Midbrain (tissue), 1 donor: ENCODE data around the gene SRGAP2.
"Not testable (repeated sequence)": the region's sequence is repeated elsewhere in the genome, so short reads cannot be mapped to it uniquely, and the experiment has no call there.

ENCODE experiments used
- DNase-seq: peaks from one replicate; lab custom pipeline; 2025; lab: John Stamatoyannopoulos, UW

SRGAP2 gene

DNA sequence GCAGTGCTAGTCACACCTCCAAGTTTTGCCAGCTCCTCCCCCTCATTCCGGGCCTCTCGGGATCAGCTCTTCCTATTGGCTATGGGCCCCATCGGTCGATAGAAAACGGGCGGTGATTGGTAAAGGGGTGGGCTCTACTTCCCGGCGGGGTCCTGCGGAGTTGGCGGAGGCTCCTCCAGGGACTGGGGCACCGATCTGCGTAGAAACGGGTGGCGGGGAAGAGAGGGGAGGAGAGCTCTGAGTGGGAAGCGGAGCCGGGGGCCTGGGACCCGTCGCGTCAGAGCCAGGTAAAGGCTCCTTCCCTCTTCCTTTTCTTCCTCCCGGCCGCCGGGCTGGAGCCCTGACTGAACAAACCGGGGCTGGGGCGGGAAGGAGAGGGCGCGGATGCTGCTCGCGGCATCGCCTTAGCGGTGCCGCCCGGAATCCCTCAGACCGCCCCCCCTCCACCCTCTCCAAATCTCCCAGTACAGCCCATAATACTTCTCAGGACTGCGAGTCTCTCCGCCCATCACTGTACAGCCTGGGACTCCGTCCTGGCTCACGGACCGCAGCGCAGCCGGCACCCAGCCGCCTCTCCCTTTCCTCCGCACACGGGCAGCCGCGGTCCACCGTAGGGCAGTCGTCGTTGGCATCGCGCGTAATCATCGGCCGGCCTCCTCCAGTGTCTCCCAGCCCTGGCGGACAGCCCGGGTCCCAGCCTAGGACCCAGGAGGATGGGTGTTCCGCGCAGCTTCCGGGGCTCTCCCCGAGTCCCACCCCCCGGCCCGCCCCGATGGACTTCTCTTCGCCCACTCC lies at the start of gene SRGAP2:
TSS of gene SRGAP2 (plus strand) at position 178 of the 795 bp plus-strand sequence. CDS start 2,430 bp downstream, outside the sequence.
- peak; percentile 31 for DNase-seq

DNA sequence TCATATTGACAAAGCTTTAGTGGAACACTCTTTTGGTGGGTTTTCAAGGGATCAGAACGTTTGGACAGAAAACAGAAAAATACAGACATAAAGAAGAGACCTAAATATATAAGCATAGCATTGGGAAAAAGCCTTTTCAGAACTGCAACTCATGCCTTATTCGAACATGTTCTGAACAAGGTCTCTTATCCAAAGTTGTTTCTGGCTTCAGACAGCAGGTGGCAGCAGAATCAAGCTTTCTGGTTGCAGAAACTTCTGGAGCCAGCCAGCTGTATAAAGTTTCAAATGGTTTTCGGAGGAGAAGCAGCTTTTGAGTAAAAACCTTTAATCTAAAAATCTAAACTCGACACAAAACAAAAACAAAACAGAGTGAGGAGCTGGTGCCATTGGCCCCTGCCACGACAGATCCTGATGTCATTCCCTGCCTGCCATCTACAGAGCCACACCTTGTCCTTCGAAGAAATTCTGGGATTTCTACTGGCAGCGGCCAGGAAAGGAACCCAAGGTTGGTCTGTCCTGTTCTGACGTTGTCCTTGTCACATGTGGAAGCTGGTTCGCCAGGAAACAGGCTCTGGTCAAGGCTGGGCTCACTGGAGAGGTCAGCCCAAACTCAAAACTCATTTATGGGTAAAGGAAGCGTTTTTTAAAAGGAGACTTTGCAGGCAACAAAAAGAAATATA lies 35.9 kb upstream of the SRGAP2 start:
- DNase-seq = not testable (repeated sequence)

DNA sequence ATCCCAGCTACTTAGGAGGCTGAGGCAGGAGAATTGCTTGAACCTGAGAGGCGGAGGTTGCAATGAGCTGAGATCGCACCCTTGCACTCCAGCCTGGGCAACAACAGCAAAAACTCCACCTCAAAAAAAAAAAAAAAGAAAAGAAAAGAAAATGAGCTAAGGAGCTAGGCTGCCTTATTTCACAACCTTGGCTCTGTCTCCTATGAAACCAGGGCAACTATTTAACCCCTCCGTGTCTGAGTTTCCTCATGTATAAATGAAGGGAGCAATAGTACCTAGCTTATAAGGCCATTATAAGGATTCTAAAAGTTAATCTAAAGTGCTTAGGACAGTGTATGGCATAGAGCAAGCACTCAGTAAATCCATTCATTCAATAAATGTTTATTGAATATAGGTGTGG lies 33.5 kb upstream of the SRGAP2 start:
- not testable (repeated sequence) for DNase-seq

DNA sequence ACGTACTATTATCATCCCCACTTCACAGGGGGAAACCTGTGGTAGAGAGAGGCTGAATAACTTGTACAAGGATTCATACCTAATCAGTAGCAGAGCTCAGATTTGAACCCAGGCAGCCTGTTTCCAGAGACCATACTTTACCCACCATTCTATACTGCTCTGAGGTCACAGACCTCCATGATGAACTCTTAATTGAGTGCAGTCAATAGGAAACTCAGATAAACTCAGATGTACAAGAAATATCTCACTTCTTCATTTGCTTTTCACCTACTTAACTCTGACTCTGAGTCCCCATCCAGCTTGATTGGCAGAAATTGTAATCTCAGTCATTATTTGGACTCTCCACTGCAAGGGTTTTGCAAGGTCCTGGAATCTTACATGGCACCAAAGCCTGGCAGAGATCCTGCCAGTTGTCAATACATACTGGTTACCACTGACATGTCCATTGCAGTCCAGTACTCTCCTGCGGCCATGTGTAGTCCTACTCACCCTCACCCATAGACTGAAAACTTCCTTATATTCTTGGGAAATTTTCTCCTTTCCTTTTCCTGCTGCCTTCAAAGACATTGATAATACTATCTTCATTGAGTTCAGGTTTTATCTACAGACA lies 30.1 kb upstream of the SRGAP2 start:
- not testable (repeated sequence) for DNase-seq

DNA sequence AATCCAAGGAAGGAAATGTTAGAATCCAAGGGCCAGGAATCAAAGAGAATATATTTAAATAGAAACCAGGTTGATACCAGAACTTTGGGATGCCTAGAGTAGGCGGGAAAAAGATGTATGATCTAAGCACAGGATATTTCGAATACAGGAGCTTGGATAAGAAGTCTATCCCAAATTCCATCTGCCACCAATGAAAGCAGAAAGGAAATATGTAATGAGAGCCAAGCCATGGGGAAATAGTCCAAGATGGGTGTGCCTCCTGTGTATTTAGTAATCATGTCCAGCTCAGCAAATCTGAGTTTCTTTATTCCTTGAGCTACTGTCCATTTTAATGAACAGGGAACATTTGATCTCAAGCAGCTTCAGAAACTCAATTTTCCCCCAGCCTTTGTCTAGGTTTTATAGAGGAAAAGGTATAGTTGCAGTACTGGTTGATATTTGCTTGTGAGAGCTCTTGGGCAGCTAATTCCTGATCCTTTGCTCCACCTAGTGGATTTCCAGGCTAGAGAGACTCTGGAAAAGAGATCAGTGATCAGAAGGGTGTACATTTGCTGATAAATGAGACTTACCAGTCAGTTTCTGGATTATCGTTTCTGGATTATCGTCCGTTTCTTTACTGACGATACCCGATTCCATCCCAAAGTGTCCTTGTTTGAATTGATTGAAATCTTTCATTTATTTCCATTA lies 29.0 kb upstream of the SRGAP2 start:
- DNase-seq = not testable (repeated sequence)

DNA sequence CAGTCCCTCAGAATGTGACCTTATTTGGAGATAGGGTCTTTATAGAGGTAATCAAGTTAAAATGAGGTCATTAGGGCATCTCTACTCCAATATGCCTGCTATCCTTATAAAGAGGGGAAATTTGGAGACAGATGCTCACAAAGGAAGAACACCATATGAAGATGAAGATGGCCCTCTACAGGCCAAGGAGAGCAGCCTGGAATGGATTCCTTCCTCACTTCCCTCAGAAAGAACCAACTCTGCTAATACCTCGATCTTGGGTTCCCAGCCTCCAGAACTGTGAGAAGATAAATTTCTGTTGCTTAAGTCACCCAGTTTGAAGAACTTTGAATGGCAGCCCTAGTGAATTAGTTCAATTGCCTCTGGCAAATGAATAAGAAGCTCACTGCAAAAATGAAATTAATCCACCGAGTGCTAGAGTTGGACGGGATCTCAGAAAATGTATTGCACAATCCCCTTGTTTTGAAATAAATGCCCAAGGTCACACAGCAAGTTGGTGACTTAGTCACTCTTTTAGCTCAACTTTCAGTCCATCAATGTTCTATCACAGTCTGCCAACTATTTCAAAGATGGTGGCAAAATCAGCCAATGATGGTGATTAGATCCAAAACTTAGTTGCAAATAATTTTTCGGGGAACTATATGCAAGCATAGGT lies 27.8 kb upstream of the SRGAP2 start:
- not testable (repeated sequence) for DNase-seq

DNA sequence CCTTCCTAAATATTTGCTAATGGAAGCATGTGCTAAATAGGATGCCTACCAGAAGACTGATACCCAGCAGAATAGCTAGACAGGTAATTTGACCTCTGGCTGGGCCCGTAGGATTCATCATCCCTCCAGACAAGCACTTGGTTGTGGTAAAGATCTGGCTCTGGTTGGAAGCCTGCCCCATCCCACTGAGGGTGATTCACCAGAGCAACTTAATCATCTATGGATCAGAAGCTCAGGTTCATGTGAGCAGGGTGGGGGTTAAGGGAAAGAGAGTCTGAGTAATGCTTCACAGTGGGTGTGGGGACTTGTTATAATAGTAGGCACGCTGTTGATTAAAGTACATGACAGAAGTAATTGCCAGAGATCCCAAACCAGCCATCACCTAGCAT lies 27.2 kb upstream of the SRGAP2 start:
- DNase-seq = not testable (repeated sequence)

DNA sequence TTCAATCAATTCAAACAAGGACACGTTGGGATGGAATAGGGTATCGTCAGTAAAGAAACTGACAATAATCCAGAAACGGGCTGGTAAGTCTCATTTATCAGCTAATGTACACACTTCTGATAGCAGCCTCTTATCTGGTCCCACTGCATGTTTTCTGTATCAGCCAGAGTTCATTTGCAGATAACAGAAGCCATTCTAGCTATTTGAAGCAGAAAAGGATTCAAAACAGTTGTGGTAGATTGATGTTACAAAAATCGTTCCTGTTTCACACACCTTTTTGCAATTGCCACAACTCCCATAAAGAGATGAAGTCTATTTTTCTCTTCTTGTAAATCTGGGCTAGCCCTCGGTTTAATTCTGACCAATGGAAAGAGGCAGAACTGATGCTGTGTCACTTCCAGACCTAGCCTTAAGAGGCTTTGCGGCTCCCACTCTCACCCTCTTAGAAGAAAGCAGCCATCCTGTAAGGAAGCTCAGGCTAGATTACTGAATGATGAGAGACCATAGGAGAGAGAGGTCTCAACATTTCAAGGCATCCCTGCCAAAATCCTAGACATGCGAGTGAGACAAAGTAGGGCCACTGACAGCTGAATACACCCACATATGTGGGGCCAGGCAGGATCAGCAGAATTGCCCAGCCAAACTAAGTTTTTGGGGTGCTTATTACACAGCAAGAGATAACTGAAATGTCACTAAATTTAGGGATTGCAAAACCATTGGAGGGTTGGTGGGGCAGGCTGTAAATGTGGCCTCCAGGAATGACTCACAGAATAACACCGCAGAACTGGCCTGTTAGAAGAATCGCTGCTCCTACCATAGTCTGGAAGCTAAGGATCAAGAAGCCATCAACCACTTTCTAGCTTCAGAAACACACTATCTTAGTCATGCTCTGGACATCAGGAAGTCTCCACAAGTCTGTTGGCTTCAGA lies 25.0 kb upstream of the SRGAP2 start:
- DNase-seq = not testable (repeated sequence)

DNA sequence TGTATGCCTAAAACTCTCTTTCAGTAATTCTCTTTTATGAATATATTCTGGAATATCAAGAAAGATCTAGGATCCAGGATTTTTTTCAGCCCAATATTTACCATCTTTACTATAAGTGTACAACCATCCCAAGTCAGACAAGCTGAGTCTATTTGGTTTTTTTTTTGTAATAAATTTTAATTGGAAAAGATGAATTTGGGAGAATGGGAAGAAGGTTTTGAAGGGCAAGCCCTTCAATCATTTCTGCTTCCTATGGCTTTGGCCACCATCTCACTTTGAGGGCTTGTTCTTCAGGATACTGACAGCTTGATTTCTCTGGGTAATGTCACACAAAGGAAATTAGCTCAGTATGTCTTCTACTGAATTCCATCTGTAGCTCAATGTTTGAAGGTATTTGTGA lies 23.7 kb upstream of the SRGAP2 start:
- DNase-seq = not testable (repeated sequence)

DNA sequence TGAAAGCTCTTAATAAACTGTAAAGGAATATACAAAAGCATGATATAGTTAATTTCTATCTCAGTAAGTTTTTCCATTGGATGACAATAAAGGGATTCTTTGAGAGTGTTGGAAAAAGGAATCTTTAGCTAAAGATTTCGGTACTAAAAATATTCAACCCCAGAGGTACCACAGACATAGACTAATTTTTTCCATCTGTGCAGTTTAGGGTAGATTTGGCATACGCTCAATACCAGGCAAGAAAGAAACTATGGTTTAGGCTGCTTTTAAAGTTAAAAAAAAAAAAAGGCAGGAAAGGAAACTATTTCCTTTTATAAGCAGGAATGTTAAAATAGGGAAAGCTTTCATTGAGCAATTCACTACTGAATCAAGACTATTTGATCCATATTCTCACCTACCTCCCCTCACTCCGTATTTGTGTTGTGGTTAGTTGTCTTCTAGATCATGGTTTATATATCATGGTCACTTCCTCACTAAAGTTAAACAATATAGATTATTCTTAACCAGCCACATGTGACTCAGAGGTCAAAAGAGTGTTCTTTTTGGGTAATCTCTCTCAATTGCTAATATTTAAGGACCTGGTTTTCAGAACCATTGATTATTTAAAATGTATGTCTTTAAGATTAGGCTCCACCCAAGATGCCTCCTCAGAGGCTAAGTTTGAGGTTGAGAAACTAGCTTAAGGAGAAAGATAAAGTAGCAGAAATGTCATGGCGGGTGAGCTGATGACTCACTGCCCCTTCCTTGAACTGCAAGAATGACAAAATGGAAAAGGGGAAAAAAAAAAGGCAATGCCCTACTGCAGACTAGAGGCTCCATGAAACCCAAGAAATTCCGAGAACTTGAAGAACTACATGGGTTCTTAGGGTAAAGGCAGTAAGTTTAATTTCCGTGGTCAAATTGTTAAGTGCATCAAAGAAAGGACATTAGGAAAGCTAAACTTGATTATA lies 20.7 kb upstream of the SRGAP2 start:
- DNase-seq = not testable (repeated sequence)

DNA sequence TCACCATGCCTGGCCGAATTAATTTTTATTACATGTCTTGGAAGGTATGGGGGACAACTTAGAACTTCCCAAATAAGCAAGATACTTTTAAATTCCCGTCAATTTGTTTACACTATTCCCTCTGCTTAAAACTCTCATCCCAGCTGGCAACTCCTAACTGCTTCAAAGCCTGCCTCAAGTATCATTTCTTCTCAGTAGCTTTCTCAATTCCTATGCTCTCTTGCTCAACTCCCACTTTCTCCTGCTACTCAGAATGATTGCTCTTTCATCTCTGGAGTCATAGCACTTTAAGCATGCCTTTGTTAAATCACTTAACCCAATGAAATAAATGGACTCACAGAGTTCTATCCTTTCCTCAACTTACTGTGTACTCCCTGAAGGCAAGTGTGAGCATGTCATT lies 19.6 kb upstream of the SRGAP2 start:
- not testable (repeated sequence) for DNase-seq

DNA sequence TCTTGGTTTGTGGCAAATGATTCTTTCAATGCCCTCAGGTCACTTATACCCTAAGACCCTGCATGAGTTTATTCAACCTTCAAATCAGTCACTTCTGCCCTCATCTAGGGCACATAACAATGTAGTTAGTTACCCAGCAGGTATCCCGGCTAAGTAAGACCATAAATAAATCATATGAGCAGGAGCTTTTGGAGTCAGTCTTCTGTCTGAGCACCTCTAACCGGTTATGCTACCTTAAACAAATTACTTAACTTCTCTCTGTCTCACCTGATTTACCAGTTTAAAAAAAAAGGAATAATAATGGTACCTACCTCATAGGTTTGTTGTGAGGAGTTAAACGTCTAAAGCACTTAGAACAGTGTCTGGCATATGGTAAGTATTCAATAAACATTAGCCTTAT lies 17.6 kb upstream of the SRGAP2 start:
- DNase-seq = not testable (repeated sequence)

DNA sequence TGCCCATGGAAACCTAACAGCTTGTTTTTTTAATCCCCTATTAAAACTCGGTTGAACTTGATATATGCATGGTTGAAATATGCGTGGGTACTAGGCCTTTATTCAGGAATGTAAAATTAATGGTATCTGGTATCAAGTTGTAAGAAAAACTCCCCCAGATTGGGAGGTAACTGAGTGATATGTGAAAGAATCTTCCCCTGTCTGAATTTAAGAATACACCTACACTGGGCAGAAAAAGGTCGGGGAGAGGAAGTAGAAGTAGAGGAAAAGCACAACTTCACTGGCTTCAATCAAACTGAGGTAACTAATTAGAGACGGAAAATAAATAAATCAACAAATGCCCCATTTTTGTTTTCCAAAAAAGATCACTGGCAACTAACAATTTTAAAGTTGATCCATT lies 16.5 kb upstream of the SRGAP2 start:
- not testable (repeated sequence) for DNase-seq

DNA sequence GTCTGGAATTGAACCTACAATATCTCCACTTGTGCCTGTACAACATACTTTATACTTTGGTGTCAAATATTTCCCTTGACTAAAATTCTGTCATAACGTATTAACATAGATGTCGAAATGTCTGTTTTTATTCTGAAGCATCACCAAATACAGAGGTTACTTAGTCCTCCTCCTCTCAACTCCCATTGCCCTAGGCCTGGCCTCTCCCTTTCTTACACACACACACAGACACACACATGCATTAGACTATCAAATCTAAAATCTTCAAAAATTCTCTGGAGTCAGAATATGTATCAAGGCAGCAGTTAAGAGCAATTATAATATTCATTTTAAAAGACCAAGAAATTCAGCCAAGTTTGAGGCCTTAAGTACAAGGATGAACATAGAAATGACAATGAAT lies 8.2 kb upstream of the SRGAP2 start:
- not testable (repeated sequence) for DNase-seq

DNA sequence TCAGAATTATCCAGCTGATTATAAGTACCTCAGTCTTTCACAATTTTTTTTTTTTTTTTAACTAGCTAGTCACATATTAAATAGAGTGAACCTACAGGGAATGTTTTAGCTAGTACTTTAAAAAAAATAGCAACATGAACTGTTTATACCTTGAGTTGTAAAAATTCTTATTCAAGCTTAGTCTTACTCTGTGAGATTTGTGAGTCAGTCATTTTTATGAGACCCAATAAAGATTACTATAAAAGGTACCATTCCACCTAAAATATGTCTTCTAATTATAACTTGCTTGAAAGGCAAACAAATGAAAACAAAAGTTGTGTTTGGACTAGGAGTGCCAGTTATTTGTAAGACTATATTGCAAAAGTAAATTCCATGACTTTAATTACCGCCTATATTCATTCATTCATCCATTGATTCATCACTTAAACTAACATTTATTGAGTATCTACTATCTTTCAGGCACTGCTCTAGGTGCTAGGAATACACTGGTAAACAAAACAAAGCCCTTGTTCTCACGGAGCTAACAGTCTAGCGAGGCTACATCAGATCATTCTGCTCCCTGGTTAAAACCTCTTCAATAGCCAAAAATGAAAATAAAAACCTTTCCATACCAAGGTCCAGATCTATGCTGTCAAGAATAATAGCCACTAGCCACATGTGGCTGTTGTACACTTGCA lies 6.5 kb upstream of the SRGAP2 start:
- not testable (repeated sequence) for DNase-seq

DNA sequence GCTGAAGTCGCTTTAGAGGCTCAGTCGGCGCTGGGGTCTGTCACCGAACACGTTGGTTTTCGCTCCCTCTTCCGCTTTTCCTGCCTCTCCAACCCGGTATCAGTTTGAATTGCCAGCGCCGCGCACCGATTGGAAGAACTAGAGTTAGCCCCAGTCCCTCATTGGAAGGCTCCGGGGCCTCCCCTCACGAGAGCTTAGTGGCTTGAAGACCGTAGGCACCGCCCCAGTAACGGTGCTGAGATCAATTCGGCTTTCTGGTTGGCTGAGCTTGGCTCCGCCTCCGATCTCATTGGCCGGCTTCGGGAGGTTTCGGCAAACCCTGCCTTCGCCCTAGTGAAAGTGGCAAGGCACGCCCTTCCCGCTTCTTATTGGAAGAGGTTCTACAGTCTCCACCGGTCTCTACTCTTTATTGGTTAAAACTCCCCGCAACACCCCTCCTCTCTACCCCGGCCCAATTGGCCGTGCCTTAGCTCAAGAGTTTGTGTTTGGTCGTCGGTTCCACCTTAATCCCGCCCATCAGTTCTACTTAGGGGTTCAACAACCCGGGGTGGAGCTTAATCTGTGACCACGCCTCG lies 465 bp upstream of the SRGAP2 start, which contains the start of gene FAM72A:
TSS of gene FAM72A (minus strand) at position 51 of the 575 bp plus-strand sequence. CDS start 814 bp downstream, outside the sequence.
- DNase-seq = peak; percentile 99

DNA sequence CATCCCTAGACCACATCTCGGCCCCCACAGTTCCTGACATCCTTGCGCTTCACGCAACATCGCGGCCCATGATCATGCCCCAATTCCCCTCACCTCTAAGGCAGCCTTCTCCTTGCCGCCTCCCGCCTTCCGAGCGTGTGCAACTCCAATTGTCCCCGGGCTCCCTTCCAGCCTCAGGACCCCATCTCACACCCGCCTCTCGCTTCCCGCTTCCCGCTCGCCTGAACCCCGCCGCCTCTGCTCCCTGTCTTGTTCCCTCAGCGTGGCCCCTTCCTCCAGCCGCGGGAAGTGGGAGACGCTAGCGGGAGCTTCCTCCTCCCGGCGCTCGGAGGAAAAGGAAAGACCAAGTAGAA lies 794 bp downstream of the SRGAP2 start:
- DNase-seq = not testable (repeated sequence)

DNA sequence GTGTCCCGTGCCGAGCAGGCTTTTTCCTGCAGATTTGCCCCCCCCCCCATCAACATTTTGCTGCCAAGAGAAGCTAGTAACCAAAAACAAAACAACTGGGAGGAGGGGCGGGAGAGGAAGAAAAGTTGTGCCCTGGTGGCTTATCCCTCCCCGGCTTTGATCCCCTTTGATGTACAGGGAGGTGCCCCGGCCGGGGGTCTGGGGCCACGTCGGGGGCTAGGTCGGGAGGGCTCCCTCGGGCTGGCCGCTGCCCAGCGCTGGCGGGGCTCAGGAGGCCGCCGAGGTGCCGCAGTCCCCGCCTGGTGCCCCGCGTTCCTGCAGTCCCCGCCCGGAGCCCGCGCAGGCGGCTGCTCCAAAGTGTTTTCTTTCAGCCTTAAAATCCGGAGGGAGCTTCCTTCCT lies 1.5 kb downstream of the SRGAP2 start:
- DNase-seq = not testable (repeated sequence)
